K562 (cell line): ENCODE data around the gene HPCAL1. TPM values are rescaled to one million over a fixed set of nuclear protein-coding genes. Genes with fewer than 3 reads are reported as not detected.

Experiments
- ATAC-seq: fragments of 200-7000 bp; cut with Tn5 transposase; 3 replicates; pipeline ENCODE4 v1.9.1; 2020; ENCODE audit warnings: moderate library complexity
- BruUV-seq: library from RNA; stranded (reverse); fragments of 400-500 nt; replicated peaks from 2 replicates; lab custom pipeline; 2021; lab: Mats Ljungman, UMichigan
- CTCF ChIA-PET: fragments of 300-600 bp; formaldehyde crosslinking; extraction: SDS; loops from one replicate; lab custom pipeline; 2021; ENCODE audit warnings: low intra/inter-chr PET ratio; lab: Yijun Ruan, JAX
- POLR2A ChIA-PET: fragments of 300-600, 350-650 bp; sonication (Branson Sonifier 250); formaldehyde crosslinking; extraction: SDS; loops from one replicate; lab custom pipeline; 2021; ENCODE audit warnings: antibody characterized with exemption, inconsistent platforms; lab: Yijun Ruan, JAX
- DNase-seq, 4 experiments: peaks; one replicate each; pipeline versions ENCODE4 v3.0.0 to v3.0.0-alpha.2; 2011 to 2018; ENCODE audit warnings: low spot score in 3 of 4, mixed read lengths in 3 of 4; ENCODE audit errors: extremely low read depth in 1 of 4
- FAIRE-seq: peaks from 2 replicates; lab custom pipeline; 2011; peaks lifted over from hg19 to GRCh38; lab: Jason Lieb, UNC
- H2AFZ ChIP-seq: 2 replicates; pipeline ENCODE4 v1.6.0; 2011; ENCODE audit warnings: low read depth, low read length, control low read depth, inconsistent platforms
- H3K27ac ChIP-seq: fragments of 200-600 bp; 3 replicates; pipeline ENCODE4 v1.8.0; 2011; ENCODE audit warnings: low read depth, mild to moderate bottlenecking, control low read depth, inconsistent platforms, low read length, moderate library complexity, mixed read lengths; ENCODE audit errors: extremely low read depth
- H3K27me3 ChIP-seq, 2 experiments: fragments of 300-600 bp in 1 of 2; 2 replicates in 1 of 2; 3 replicates in 1 of 2; pipeline versions ENCODE4 v1.6.0 to v1.8.0; 2011; ENCODE audit warnings: inconsistent platforms in 2 of 2, low read length in 2 of 2, mild to moderate bottlenecking in 1 of 2, mixed read lengths in 1 of 2, moderate library complexity in 1 of 2; ENCODE audit not compliant: control insufficient read depth in 2 of 2, insufficient read depth in 2 of 2
- H3K36me3 ChIP-seq: fragments of 300-600 bp; 3 replicates; pipeline ENCODE4 v1.8.0; 2011; ENCODE audit warnings: mild to moderate bottlenecking, low read length, inconsistent platforms; ENCODE audit not compliant: control insufficient read depth, insufficient read depth
- H3K4me1 ChIP-seq, 2 experiments: fragments of 200-600 bp in 1 of 2; replicated peaks in 1 of 2; 2 replicates in 1 of 2; 3 replicates in 1 of 2; pipeline versions ENCODE4 v1.5.1 to v1.8.0; 2011; ENCODE audit warnings: inconsistent platforms in 2 of 2, low read length in 2 of 2, mild to moderate bottlenecking in 1 of 2, mixed read lengths in 1 of 2, moderate library complexity in 1 of 2; ENCODE audit not compliant: control insufficient read depth in 2 of 2, insufficient read depth in 2 of 2
- H3K4me2 ChIP-seq: 2 replicates; pipeline ENCODE4 v1.6.1; 2011; ENCODE audit warnings: low read length, control low read depth, inconsistent platforms, mixed read lengths; ENCODE audit not compliant: insufficient read depth
- H3K4me3 ChIP-seq: fragments of 200-600 bp; sonication (generic), shearing (Covaris generic); 2 replicates; pipeline ENCODE4 v1.5.1; 2016; ENCODE audit warnings: control low read depth, inconsistent platforms
- H3K79me2 ChIP-seq: fragments of 200-600 bp; 3 replicates; pipeline ENCODE4 v1.8.0; 2011; ENCODE audit warnings: low read length, inconsistent platforms; ENCODE audit not compliant: control insufficient read depth, insufficient read depth
- H3K9ac ChIP-seq, 2 experiments: 2 replicates each; pipeline versions ENCODE4 v1.6.0 to v1.6.1; 2011; ENCODE audit warnings: low read depth in 2 of 2, low read length in 2 of 2, control low read depth in 1 of 2, inconsistent platforms in 1 of 2, mild to moderate bottlenecking in 1 of 2, mixed read lengths in 1 of 2; ENCODE audit not compliant: insufficient read depth in 1 of 2
- H3K9me1 ChIP-seq: one replicate; pipeline ENCODE4 v1.6.0; 2011; ENCODE audit warnings: inconsistent platforms, mild to moderate bottlenecking, low read length, moderate library complexity; ENCODE audit not compliant: control insufficient read depth, insufficient read depth
- H3K9me3 ChIP-seq: replicated peaks from 2 replicates; pipeline ENCODE4 v1.5.1; 2011; ENCODE audit warnings: low read depth, low read length, inconsistent platforms; ENCODE audit not compliant: control insufficient read depth, insufficient read depth
- H4K20me1 ChIP-seq: replicated peaks from 2 replicates; pipeline ENCODE4 v1.6.1; 2011; ENCODE audit warnings: low read length, inconsistent platforms, mixed read lengths; ENCODE audit not compliant: control insufficient read depth, insufficient read depth
- ERF ChIP-seq: fragments of 450-650 bp; formaldehyde crosslinking; IDR thresholded peaks from 2 replicates; pipeline ENCODE4 v1.4.0; 2020; ENCODE audit warnings: mild to moderate bottlenecking, mixed read lengths
- ESRRA ChIP-seq: fragments of 450-650 bp; IDR thresholded peaks from 2 replicates; pipeline ENCODE4 v1.6.1; 2014; ENCODE audit warnings: low read depth, mild to moderate bottlenecking, moderate library complexity, borderline replicate concordance
- FOXP1 ChIP-seq: sonication (generic); formaldehyde crosslinking; IDR thresholded peaks from 2 replicates; pipeline ENCODE4 v1.8.0; 2022; ENCODE audit warnings: mild to moderate bottlenecking, missing genetic modification reagents
- HMGXB4 ChIP-seq: sonication (generic); formaldehyde crosslinking; IDR thresholded peaks from 2 replicates; pipeline ENCODE4 v1.8.1; 2023; ENCODE audit warnings: mild to moderate bottlenecking, missing genetic modification reagents
- MBD2 ChIP-seq: sonication (generic); IDR thresholded peaks from 2 replicates; pipeline ENCODE4 v1.6.1; 2016; ENCODE audit warnings: low read depth, borderline replicate concordance
- MECOM ChIP-seq: fragments of 250-450 bp; sonication (Bioruptor Pico); IDR thresholded peaks from 2 replicates; pipeline ENCODE4 v1.8.0; 2022; ENCODE audit warnings: inconsistent platforms
- MNT ChIP-seq, 2 experiments: fragments of 450-650 bp; conservative IDR thresholded peaks; 2 replicates each; pipeline ENCODE4 v1.6.1; 2017; ENCODE audit warnings: mild to moderate bottlenecking in 2 of 2, moderate library complexity in 2 of 2
- NCOR1 ChIP-seq: fragments of 450-650 bp; IDR thresholded peaks from 2 replicates; pipeline ENCODE4 v1.6.1; 2016; ENCODE audit warnings: mild to moderate bottlenecking, moderate library complexity
- OTX1 ChIP-seq: fragments of 450-650 bp; formaldehyde crosslinking; IDR thresholded peaks from 2 replicates; pipeline ENCODE4 v1.4.0; 2022; ENCODE audit warnings: mild to moderate bottlenecking
- POLR2AphosphoS2 ChIP-seq: IDR thresholded peaks from 2 replicates; pipeline ENCODE4 v1.6.1; 2012; ENCODE audit warnings: low read length, improper control_type of control experiment
- RB1 ChIP-seq: fragments of 450-650 bp; IDR thresholded peaks from 2 replicates; pipeline ENCODE4 v1.6.1; 2017; ENCODE audit warnings: low read depth, mild to moderate bottlenecking
- RBM14 ChIP-seq: fragments of 200-400 bp; formaldehyde crosslinking; IDR thresholded peaks from 2 replicates; pipeline ENCODE4 v1.6.1; 2018; ENCODE audit warnings: low read depth, mild to moderate bottlenecking, low read length, moderate library complexity, borderline replicate concordance; ENCODE audit not compliant: insufficient read depth
- RBM25 ChIP-seq: fragments of 200-400 bp; formaldehyde crosslinking; IDR thresholded peaks from 2 replicates; pipeline ENCODE4 v1.6.1; 2018; ENCODE audit warnings: low read length, low read depth, moderate library complexity; ENCODE audit not compliant: severe bottlenecking
- ZBED1 ChIP-seq: IDR thresholded peaks from 2 replicates; pipeline ENCODE4 v1.6.1; 2014
- ZC3H4 ChIP-seq: sonication (generic); formaldehyde crosslinking; IDR thresholded peaks from 2 replicates; pipeline ENCODE4 v1.9.0; 2021; ENCODE audit warnings: missing genetic modification reagents, borderline replicate concordance
- ZNF347 ChIP-seq: fragments of 450-650 bp; formaldehyde crosslinking; IDR thresholded peaks from 2 replicates; pipeline ENCODE4 v1.4.0; 2020; ENCODE audit warnings: low read depth, mild to moderate bottlenecking, moderate library complexity
- ZNF589 ChIP-seq: fragments of 200-800 bp; sonication (Bioruptor generic); IDR thresholded peaks from 2 replicates; pipeline ENCODE4 v1.6.1; 2016; ENCODE audit warnings: low read depth, missing genetic modification characterization, missing compliant biosample characterization
- WGBS: fragments of 100-300 bp; shearing (Covaris generic); methylation state at CpG from one replicate; pipeline ENCODE4 v1.1.6; 2016; ENCODE audit warnings: low coverage, mixed read lengths; ENCODE audit not compliant: insufficient coverage; ENCODE audit errors: missing lambda C conversion rate; 5-methylcytosine and 5-hydroxymethylcytosine counted together
- in situ Hi-C: fragments of 300-500 bp; cut with MboI; formaldehyde crosslinking; loops from 4 replicates; pipeline ENCODE4 v1.15.0; 2018; ENCODE audit warnings: inconsistent platforms, mixed read lengths
- intact Hi-C: fragments of 100-400 bp; cut with micrococcal nuclease; formaldehyde crosslinking; loops from 2 replicates; pipeline ENCODE4 v1.14.2; 2022
- polyA plus RNA-seq, 8 experiments: library from polyadenylated mRNA; depleted of rRNA in 4 of 8; stranded (reverse) in 5 of 8; unstranded in 3 of 8; fragments of >200 nt; fragmentation: Nextera tagmentation in 2 of 8; fragmentation: Illumina TruSeq in 1 of 8; extraction: Ambion mirVana in 2 of 8; extraction: Trizol in 1 of 8; gene quantifications; 2 replicates each; pipeline versions ENCODE4 v1.2.1 to v1.2.3, GENCODE V29; 2011 to 2014; ENCODE audit warnings: inconsistent platforms in 1 of 8, missing spikeins in 1 of 8
- total RNA-seq, 7 experiments: library from RNA; depleted of rRNA in 6 of 7; stranded (reverse); fragments of >200 nt in 6 of 7; fragmentation: Illumina TruSeq in 2 of 7; extraction: Trizol in 2 of 7; gene quantifications; 2 replicates each; pipeline versions ENCODE4 v1.2.1 to v1.2.3, GENCODE V29; 2011 to 2021; ENCODE audit warnings: low replicate concordance in 1 of 7

Gene HPCAL1
- total and polyA plus RNA-seq, 9 of the 15 experiments (the other 6 are each of a cell fraction or from before 2014, with no cell fraction given): 2.7 to 65.5 (median 23.9) TPM

GRCh38 chr2:10447300-10447894 lies 144.7 kb downstream of the HPCAL1 start (continued):
- peak; percentile 37 for TF ChIP-seq ZC3H4
- TF ChIP-seq RBM14: 0 out of 2 replicates have a peak, but pooled peaks have one; percentile 60

- H4K20me1 ChIP-seq: peaks cover 33% of the 10 kb centered on the region
- intact Hi-C loops (no loop called here), in situ Hi-C loops (no loop called here)
- peak; percentile 96 to 98 (median 97) for DNase-seq
- peak within 1 kb of the TSS; percentile 97 to 98 for H3K9ac ChIP-seq
- H3K4me2 ChIP-seq: peak within 1 kb of the TSS; percentile 93
- H3K27ac ChIP-seq: peak within 1 kb of the TSS; percentile 97
- H2AFZ ChIP-seq: peak within 1 kb of the TSS; percentile 87
- peaks cover 38% of the 10 kb centered on the region for H3K36me3 ChIP-seq
- H3K4me3 ChIP-seq: peak within 1 kb of the TSS; percentile 71
- no peaks in the 10 kb centered on the region for H3K9me1 ChIP-seq
- H3K4me1 ChIP-seq: peaks cover 17 to 26% of the 10 kb centered on the region in 2 experiments; a peak in 4 of 5 replicates
- peaks cover 64% of the 10 kb centered on the region for H3K79me2 ChIP-seq
- BruUV-seq: no TSS peak
- ChIA-PET POLR2A (interaction anchor here (0.5 to 7.0 kb wide), 30 partner anchors 8 to 503 kb away, joined by 3 to 54 read pairs (median 4); no protein-coding TSS in a partner anchor), CTCF (no interaction called here)
- H3K9me3 ChIP-seq: no peaks in the 10 kb centered on the region
- H3K27me3 ChIP-seq: no peaks in the 10 kb centered on the region
- no peak for FAIRE-seq
- ATAC-seq: peak; percentile 87
- under 1% methylated on average over 24 of the region's 99 CpGs for WGBS
- no peak for TF ChIP-seq ZNF347 (CRISPR knock-in tag)
- TF ChIP-seq RB1: peak; percentile 84
- peak; percentile 78; the same call in 1 of the 2 replicates for TF ChIP-seq ERF (CRISPR knock-in tag)
- peak; percentile 70; the same call in 1 of the 2 replicates for TF ChIP-seq ZC3H4
- peak; percentile 53; the same call in 1 of the 2 replicates for TF ChIP-seq ESRRA
- peak; percentile 92; the same call in 1 of the 2 replicates for TF ChIP-seq HMGXB4
- no peak for TF ChIP-seq MBD2
- 0 out of 2 replicates have a peak, but pooled peaks have one; percentile 13 for TF ChIP-seq FOXP1 (CRISPR knock-in tag)
- TF ChIP-seq OTX1 (CRISPR knock-in tag): no peak
- TF ChIP-seq POLR2AphosphoS2: no peak
- TF ChIP-seq RBM25: peak; percentile 41
- peak; percentile 28; the same call in 1 of the 2 replicates for TF ChIP-seq NCOR1
- peak; percentile 2; the same call in 1 of the 2 replicates for TF ChIP-seq ZNF589 (CRISPR knock-in tag)
- 0 out of 2 replicates have a peak, but pooled peaks have one; percentile 11 for TF ChIP-seq MECOM (CRISPR knock-in tag)
- TF ChIP-seq ZBED1: no peak
- peak; percentile 84 to 92; a peak in 3 of 4 replicates for TF ChIP-seq MNT (conservative IDR thresholded peaks at IDR 0.05)
Observed at GRCh38 chr2:10447895-10448575, 145.3 kb downstream of the HPCAL1 start, which contains the start of gene ODC1. Gene ODC1, minus strand, starts transcription at chr2:10448327. Its CDS starts 3,295 bp downstream, at chr2:10445032.
